HG03439 (cell line): ENCODE measurements around the gene TBXAS1.

Experiments
- ATAC-seq: cut with Tn5 transposase; IDR thresholded peaks from one replicate; pipeline ENCODE4 v1.9.1; 2021; ENCODE audit warnings: mild to moderate bottlenecking, moderate library complexity; ENCODE audit not compliant: unreplicated experiment

TBXAS1 gene

GRCh38 chr7:139829025-139829774 lies at the start of gene TBXAS1:
Gene TBXAS1, plus strand, starts transcription at chr7:139829264. Its CDS starts 127 bp downstream, at chr7:139829391.
- ATAC-seq, result no peak

DNA sequence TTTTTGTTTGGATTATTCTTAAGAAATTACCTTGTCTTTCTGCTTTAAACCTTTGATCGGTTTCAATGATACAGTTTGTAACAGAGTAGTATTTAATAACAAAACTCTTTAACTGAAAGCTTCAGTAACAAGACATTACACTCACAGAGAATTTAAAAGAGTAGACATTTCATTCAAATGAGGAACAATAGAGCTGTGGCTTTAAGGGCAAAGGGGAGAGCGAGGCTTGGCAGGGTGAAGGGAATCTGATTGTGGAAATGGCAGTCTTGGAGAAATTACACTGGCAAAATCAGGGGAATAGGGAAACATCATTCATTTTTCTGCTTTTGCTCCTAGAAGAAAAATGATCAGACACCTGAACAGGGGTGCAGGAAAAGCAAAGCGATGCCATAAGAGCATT lies 46.1 kb upstream of the TBXAS1 start:
- no peak for ATAC-seq

DNA sequence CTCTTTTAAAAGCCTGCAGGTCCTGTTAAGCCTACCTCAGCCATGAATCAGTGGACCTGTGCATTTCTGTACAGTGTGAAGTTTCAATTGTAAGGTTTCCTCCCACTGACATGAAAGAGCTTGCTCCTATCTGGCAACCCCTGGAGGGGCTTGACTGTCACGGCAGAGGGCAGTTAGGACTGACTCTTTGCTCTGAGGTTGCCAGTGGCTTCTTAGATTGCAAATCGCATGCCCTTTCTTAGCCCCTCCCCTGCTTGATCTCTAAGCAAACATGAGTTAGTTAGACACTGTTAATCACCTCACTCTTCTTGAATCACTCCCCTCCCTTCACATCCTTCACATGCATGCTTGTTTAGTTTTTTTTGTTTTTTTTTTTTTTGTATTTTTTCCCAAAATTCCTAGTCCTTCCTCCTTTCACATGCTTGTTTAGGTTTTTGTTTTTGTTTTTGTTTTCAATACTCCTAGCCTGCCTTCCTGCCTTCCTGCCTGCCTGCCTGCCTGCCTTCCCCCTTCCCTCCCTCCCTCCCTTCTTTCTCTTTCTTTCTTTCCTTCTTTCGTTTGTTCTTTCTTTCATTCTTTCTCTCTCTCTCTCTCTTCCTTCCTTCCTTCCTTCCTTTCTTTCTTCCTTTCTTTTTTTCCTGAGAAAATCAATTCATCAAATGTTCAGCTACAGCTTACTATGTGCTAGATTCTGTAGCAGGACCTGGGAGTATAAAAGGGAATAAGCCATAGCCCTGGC lies 45.2 kb upstream of the TBXAS1 start:
- ATAC-seq, result no peak

DNA sequence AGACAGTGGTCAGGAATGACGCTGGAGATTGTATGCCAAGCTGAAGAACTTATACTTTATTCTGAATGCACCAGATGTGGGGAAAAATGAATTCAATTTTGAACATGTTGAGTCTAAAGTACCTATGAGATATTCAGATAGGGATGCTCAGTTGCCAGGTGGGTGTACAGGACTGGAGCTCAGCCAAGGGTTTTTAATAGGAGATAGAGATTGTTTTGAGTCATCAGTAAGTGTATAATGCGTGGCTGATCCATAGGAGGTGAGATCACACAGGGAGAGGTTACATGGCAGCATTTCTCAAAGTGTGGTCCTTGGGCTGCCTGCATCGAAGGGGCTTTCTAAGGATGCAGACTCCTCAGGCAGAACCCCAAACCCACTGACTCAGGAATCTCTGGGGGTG lies 44.4 kb upstream of the TBXAS1 start:
- ATAC-seq, result no peak

DNA sequence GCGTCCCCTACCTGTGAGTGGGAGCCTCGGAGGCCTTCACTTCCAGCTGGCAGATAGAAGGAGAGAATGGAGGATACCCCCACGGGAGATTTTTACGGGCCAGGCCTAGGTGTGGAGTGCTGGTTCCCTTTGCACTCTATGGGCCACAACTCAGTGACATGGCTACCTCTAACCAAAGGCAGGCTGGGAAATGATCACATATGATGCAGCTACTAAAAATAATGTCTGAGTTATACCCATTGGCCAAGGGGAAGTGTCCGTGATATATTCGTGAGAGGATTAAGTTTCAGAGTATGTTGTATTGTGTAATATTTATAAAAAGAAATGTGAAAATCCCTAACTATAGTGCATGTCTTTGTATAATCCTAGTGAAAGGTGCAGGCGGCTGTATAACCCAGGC lies 37.7 kb upstream of the TBXAS1 start:
- ATAC-seq, result no peak

DNA sequence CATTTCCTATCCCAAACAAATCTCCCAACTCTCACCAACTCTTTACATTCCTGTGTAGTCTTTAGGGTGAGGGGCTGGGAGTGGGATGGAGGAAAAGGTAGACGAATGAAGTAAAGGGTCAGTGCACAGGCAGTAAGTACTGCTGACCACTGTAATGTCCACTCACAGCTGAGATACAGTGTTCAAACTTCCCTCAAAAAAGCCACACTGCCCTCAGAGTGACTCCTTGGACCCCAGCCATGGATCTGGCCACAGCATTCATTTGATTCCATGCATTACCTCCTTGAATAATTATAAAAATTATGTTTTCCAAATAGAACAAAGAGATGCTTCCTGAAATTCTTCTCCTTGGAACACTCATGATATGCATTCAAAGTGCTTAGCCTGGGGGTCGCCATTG lies 31.5 kb upstream of the TBXAS1 start:
- ATAC-seq, result no peak

DNA sequence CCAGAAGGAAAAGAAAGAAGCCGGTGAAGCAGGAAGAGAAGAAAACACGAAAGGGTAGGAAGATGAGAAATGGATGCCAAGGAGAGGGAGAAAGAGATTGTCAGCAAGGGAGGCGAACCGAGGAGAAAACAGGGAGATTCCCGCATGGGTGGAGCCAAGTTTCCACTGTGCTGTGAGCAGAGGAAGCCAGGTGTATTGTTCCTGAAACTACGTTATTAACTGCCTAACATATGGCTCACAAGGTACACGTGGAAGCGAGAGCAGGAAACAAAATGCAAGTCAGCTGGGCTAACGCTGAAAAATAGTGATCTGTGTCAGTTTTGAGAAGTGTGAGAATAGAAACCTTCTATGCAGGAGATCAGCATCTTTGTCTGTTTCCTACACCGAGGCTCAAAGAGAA lies 30.8 kb upstream of the TBXAS1 start:
- no peak for ATAC-seq

DNA sequence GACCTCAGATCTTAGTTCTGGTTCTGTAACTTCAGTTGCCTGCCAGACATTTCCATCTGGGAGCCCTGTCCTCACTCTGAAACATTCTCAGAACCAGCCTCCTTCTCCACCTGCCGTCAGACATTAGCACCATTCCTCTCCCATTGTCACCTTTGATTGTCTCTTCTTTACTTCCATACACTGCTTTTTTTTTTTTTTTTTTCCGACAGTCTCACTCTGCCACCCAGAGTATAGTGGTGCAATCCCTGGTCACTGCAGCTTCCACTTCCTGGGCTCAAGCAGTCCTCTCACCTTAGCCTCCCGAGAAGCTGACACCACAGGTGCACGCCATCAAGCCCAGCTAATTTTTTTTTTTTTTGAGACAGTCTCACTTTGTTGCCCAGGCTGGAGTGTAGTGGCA lies 30.2 kb upstream of the TBXAS1 start:
- no peak for ATAC-seq

GRCh38 chr7:139799586-139799985 lies 29.5 kb upstream of the TBXAS1 start:
- ATAC-seq, result no peak

- no peak for ATAC-seq
Measured at GRCh38 chr7:139804571-139804970, 24.5 kb upstream of the TBXAS1 start.

- ATAC-seq, result no peak
Measured at GRCh38 chr7:139807009-139807408, 22.1 kb upstream of the TBXAS1 start.

- no peak for ATAC-seq
Measured at GRCh38 chr7:139808427-139808826, 20.6 kb upstream of the TBXAS1 start.

- no peak for ATAC-seq
Measured at GRCh38 chr7:139808846-139809442, 20.1 kb upstream of the TBXAS1 start.

DNA sequence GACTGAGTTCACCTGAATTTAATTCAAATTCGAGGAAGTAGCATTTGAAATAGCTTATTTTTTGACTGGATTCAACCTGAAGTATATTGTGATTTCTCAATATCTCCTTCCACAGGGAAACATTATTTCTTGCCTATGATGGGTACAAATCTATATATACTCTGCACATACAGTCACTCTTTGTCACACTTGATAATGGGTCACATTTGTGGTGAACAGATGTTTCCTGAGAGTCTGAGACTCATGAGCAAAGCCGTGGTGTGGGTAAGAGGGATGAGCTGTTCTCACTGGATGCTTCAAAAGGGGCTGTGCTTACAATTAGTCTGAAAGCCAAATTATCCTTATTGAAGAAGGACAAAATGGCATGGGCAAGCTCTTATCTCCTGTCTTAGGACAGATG lies 18.0 kb upstream of the TBXAS1 start:
- no peak for ATAC-seq

DNA sequence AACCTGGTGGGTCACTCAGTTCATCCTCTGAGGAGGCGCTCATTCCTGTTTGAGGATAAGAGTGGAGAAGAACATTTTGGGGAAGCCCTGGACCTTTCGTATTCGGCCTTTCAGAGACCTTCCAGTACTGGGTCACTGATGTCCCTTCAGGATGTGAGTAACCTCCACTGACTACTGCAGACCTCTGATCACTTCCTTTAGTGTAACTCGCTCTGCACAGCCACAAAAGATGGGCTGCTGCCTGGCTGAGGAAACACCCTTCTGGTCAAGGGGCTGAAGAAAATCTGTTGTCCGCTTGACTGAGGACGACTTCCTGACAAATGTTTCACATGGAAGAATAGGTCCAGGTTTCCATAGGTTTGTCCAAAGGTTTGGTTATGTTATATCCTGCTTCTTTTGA lies 15.9 kb upstream of the TBXAS1 start:
- ATAC-seq, result no peak

GRCh38 chr7:139813689-139814088 lies 15.4 kb upstream of the TBXAS1 start:
- ATAC-seq, result no peak

DNA sequence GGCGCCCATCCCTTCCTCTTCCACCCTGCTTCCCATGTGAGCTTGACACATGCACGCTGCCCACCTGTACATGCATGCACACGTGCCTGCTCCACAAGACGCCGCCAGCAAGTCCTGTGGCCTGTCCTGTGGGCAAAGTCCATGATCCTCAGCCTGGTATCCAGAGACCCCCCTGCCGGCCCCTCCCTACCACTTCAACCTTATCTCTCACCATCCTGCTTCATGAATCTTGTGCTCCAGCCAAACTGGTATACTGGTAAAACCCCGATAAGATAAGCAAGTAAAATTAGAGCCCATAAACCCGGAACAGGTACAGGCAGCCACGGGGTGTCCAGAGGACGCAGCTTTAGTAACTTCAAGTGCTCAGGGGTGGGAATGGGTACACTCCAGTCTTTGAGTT lies 11.8 kb upstream of the TBXAS1 start:
- ATAC-seq, result no peak

DNA sequence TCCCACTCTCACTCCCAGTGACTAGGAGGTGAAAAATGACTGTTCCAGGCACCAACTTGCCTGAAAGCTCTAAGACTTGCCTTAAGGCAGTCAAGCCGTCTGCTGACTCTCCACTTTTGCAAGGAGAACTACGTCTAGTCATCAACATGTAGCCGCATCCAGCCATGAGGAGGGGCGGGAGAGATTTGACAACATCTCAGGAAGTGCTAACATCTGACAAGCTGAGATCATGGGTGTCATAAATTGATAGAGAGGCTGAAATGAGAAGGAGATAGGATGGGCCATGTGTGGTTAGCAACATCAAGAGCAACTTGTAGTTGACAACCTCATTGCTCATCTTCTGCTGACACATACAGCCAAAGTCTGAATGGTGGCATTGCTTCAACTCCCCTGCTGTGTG lies 9.0 kb upstream of the TBXAS1 start:
- ATAC-seq, result no peak

DNA sequence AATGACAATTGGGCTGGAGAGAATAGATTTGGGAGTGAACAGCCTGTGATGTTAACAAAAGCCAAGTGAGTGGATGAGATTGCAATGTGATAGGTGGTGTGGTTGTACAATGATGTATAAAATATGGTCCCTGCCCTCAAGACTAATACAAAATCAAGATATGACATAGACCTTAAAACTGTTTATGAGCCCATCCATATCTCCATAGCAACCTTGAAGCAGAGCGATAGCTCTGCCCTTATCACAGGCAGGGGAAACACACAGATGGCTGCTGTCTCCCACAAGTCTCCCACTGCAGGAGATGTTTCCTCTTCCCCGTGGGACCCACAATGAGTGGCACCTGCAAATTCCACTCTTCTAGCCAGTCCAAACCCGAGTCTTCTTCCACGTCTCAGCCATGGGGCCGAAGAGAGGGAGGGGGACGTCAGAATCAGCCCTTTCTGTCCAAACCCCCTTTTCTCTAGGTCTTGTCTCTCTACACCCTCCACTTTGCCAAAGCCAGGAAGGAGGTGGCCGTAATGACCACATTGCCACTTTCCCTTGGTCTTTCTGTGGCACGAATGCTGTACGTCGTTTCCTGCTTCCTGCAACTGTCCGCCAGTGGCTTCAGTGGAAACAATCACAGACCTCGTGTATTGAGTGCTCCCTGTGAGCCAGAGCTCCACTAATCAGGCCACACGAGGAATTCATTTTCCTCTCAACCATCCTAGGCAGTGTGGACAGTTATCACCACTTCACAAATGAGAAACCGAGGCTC lies 7.5 kb upstream of the TBXAS1 start:
- ATAC-seq, result no peak

DNA sequence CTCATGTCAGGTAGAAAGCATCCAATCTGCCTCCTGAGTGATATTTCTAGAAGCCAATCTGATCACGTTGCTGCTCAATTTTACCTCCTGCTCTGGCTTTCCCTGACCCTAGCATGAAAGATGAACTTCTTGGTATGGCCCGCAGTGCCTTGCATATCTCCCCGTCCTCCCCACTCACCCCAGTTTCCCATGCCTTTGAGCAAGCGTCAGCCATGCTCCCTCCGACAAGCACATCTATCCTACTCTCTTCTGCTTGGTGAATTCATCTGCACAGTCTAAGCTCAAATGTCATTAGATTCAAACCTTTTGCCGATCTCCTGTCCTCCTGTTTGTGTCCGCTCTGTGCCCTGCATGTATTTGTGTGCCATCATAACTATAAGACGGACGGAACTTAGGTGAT lies 6.2 kb upstream of the TBXAS1 start:
- no peak for ATAC-seq

- no peak for ATAC-seq
Measured at GRCh38 chr7:139823959-139824521, 5.0 kb upstream of the TBXAS1 start.
